OCI-LY3 (cell line): Measurements from ENCODE around the gene QRICH1.

Experiments
- H2AFZ ChIP-seq: fragments of 200-600, 300-600 bp; shearing (Covaris generic); 2 replicates; pipeline ENCODE4 v1.6.0; 2014; ENCODE audit warnings: antibody characterized with exemption, low read depth, low read length
- H3K27ac ChIP-seq: fragments of 200-600, 300-600 bp; sonication (generic); 2 replicates; pipeline ENCODE4 v1.5.1; 2014; ENCODE audit warnings: mild to moderate bottlenecking, low read length, moderate library complexity, mixed read lengths
- H3K27me3 ChIP-seq: fragments of 200-600, 300-600 bp; sonication (generic); 2 replicates; pipeline ENCODE4 v1.6.1; 2014; ENCODE audit warnings: low read depth, low read length, mixed read lengths
- H3K36me3 ChIP-seq: fragments of 200-600, 300-600 bp; sonication (generic); replicated peaks from 2 replicates; pipeline ENCODE3; 2014; ENCODE audit warnings: low read depth, low read length, mixed read lengths
- H3K4me1 ChIP-seq: fragments of 300-600, 200-600 bp; sonication (generic); 2 replicates; pipeline ENCODE4 v1.6.1; 2014; ENCODE audit warnings: low read length, mixed read lengths
- H3K4me2 ChIP-seq: fragments of 200-600, 300-600 bp; sonication (generic); 2 replicates; pipeline ENCODE4 v1.6.1; 2014; ENCODE audit warnings: low read length, mixed read lengths
- H3K4me3 ChIP-seq: fragments of 300-600, 200-600 bp; sonication (generic); 2 replicates; pipeline ENCODE4 v1.5.1; 2014; ENCODE audit warnings: antibody characterized with exemption, mild to moderate bottlenecking, low read length, moderate library complexity
- H3K79me2 ChIP-seq: fragments of 300-600, 200-600 bp; shearing (Covaris generic); 2 replicates; pipeline ENCODE4 v1.6.1; 2014; ENCODE audit warnings: mild to moderate bottlenecking, low read length, mixed read lengths
- H3K9ac ChIP-seq: fragments of 300-600, 200-600 bp; shearing (Covaris generic); 2 replicates; pipeline ENCODE4 v1.6.0; 2014; ENCODE audit warnings: mild to moderate bottlenecking, low read length, moderate library complexity
- H3K9me3 ChIP-seq: fragments of 200-600, 300-600 bp; shearing (Covaris generic); 2 replicates; pipeline ENCODE4 v1.6.1; 2014; ENCODE audit warnings: low read length, mixed read lengths; ENCODE audit not compliant: insufficient read depth
- H4K20me1 ChIP-seq: fragments of 200-600, 300-600 bp; sonication (generic); 2 replicates; pipeline ENCODE4 v1.6.1; 2016; ENCODE audit warnings: low read length, mixed read lengths; ENCODE audit not compliant: insufficient read depth
- CTCF ChIP-seq: fragments of 200-600, 300-600 bp; sonication (generic); IDR thresholded peaks from 2 replicates; pipeline ENCODE4 v1.5.1; 2014; ENCODE audit warnings: antibody characterized with exemption, low read length, low read depth
- EZH2phosphoT487 ChIP-seq: fragments of 200-600 bp; shearing (Covaris generic); IDR thresholded peaks from 2 replicates; pipeline ENCODE4 v1.6.1; 2018; ENCODE audit warnings: antibody characterized with exemption, mixed run types, low read depth

QRICH1 gene

GRCh38 chr3:49112262-49112661 is 18.4 kb upstream of the QRICH1 start:
- Histone ChIP-seq H3K36me3 (peaks cover 85% of the 10 kb centered on the region), H3K27me3 (no peaks in the 10 kb centered on the region), H3K9ac (no peak overlapping the region), H4K20me1 (no peaks in the 10 kb centered on the region), H3K79me2 (no peaks in the 10 kb centered on the region), H3K9me3 (no peaks in the 10 kb centered on the region), H3K4me3 (no peak overlapping the region), H2AFZ (no peak overlapping the region), H3K4me1 (no peaks in the 10 kb centered on the region), H3K27ac (no peak overlapping the region), H3K4me2 (no peak overlapping the region)
- no peak for TF ChIP-seq CTCF
- TF ChIP-seq EZH2phosphoT487: no peak

- no peaks in the 10 kb centered on the region for H3K9me3 ChIP-seq
- no peaks in the 10 kb centered on the region for H3K4me1 ChIP-seq
- no peak overlapping the region for H2AFZ ChIP-seq
- no peak for TF ChIP-seq EZH2phosphoT487
- no peak for TF ChIP-seq CTCF
- H3K4me3 ChIP-seq: no peak overlapping the region
- H3K4me2 ChIP-seq: no peak overlapping the region
- H3K79me2 ChIP-seq: no peaks in the 10 kb centered on the region
- H3K9ac ChIP-seq: no peak overlapping the region
- H3K36me3 ChIP-seq: peaks cover 76% of the 10 kb centered on the region
- H4K20me1 ChIP-seq: no peaks in the 10 kb centered on the region
- H3K27ac ChIP-seq: no peak overlapping the region
- H3K27me3 ChIP-seq: no peaks in the 10 kb centered on the region
These were observed 17.5 kb upstream of the QRICH1 start for GRCh38 chr3:49111347-49111746.

- no peaks in the 10 kb centered on the region for H3K4me1 ChIP-seq
- H4K20me1 ChIP-seq: no peaks in the 10 kb centered on the region
- H3K4me2 ChIP-seq: no peak overlapping the region
- H3K27ac ChIP-seq: no peak overlapping the region
- TF ChIP-seq CTCF (no peak), EZH2phosphoT487 (no peak)
- H3K9ac ChIP-seq: no peak overlapping the region
- peaks cover 70% of the 10 kb centered on the region for H3K36me3 ChIP-seq
- H2AFZ ChIP-seq: no peak overlapping the region
- no peak overlapping the region for H3K4me3 ChIP-seq
- H3K79me2 ChIP-seq: no peaks in the 10 kb centered on the region
- H3K9me3 ChIP-seq: no peaks in the 10 kb centered on the region
- H3K27me3 ChIP-seq: no peaks in the 10 kb centered on the region
These were observed 16.9 kb upstream of the QRICH1 start for GRCh38 chr3:49110780-49111179.

- peaks cover 11% of the 10 kb centered on the region for H3K79me2 ChIP-seq
- H3K4me1 ChIP-seq: peaks cover 10% of the 10 kb centered on the region
- no peak for TF ChIP-seq EZH2phosphoT487
- TF ChIP-seq CTCF: no peak
- no peak overlapping the region for H3K9ac ChIP-seq
- H3K27ac ChIP-seq: no peak overlapping the region
- no peak overlapping the region for H3K4me2 ChIP-seq
- peaks cover 51% of the 10 kb centered on the region for H3K36me3 ChIP-seq
- H3K27me3 ChIP-seq: no peaks in the 10 kb centered on the region
- H4K20me1 ChIP-seq: no peaks in the 10 kb centered on the region
- H3K4me3 ChIP-seq: no peak overlapping the region
- no peak overlapping the region for H2AFZ ChIP-seq
- no peaks in the 10 kb centered on the region for H3K9me3 ChIP-seq
These were observed 14.5 kb upstream of the QRICH1 start for GRCh38 chr3:49108346-49108745.
